ENCODE results near the gene ALOX12B. TPM values are rescaled to one million over a fixed set of nuclear protein-coding genes. Genes with fewer than 3 reads are reported as not detected.

Gene ALOX12B
- total RNA-seq, 4 donors from 2014 or later, result 91.4 to 150 (median 119) TPM

DNA sequence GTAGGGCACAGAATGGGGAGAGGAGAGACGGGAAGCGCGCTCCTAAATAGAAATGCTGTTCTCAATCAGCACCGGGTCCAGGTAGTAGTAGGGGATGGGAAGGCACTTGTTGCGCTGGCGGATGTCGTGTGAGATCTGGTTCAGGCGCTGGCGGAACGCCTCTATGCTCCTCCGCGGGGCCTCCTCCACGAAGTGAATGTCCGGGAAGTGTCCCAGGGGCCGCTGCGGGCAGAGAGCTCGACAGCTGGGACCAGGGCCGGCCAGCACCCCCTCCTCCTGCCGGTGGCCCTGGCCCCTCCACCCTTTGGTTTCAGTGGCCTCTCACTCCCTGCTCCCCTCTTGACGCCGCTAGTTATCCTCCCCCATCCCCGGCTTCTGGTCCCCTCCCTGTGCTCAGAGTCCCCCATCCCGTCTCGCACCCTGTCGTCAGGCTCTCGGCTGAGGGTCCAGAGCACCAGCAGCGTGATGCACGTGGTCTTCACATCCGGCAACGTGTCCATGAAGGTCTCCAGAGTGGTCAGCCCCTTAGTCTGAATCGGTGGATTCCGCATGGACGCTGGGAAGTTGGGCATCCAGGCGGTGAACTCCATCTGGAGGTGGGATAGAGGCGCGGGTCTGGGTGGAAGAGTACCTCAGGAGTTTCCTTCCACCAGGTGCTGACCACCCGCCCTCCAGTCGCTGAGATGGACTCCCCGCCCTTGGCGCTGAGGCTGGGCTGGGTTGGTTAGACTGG, 14.6 kb downstream of the ALOX12B start:
- peak overlapping the region; percentile 6 for H3K4me3 ChIP-seq
- no peak overlapping the region for H3K27ac ChIP-seq
- TF ChIP-seq POLR2AphosphoS5 (IDR thresholded peaks at IDR 0.05) (no peak), POLR2A (IDR thresholded peaks at IDR 0.05) (no peak), EP300 (IDR thresholded peaks at IDR 0.05) (no peak)
- TF ChIP-seq, protein P1, sequence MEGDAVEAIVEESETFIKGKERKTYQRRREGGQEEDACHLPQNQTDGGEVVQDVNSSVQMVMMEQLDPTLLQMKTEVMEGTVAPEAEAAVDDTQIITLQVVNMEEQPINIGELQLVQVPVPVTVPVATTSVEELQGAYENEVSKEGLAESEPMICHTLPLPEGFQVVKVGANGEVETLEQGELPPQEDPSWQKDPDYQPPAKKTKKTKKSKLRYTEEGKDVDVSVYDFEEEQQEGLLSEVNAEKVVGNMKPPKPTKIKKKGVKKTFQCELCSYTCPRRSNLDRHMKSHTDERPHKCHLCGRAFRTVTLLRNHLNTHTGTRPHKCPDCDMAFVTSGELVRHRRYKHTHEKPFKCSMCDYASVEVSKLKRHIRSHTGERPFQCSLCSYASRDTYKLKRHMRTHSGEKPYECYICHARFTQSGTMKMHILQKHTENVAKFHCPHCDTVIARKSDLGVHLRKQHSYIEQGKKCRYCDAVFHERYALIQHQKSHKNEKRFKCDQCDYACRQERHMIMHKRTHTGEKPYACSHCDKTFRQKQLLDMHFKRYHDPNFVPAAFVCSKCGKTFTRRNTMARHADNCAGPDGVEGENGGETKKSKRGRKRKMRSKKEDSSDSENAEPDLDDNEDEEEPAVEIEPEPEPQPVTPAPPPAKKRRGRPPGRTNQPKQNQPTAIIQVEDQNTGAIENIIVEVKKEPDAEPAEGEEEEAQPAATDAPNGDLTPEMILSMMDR (IDR thresholded peaks at IDR 0.05), result no peak
- DNase-seq (ENCODE audit: low spot score in 2 of 2), result no peak
- H3K4me1 ChIP-seq, result peaks cover 21% of the 10 kb centered on the region
- WGBS, result 2% methylated on average over 37 of the region's 40 CpGs
- peaks cover 69% of the 10 kb centered on the region for H3K27me3 ChIP-seq
- H3K36me3 ChIP-seq, result no peaks in the 10 kb centered on the region
- no peaks in the 10 kb centered on the region for H3K9me3 ChIP-seq

DNA sequence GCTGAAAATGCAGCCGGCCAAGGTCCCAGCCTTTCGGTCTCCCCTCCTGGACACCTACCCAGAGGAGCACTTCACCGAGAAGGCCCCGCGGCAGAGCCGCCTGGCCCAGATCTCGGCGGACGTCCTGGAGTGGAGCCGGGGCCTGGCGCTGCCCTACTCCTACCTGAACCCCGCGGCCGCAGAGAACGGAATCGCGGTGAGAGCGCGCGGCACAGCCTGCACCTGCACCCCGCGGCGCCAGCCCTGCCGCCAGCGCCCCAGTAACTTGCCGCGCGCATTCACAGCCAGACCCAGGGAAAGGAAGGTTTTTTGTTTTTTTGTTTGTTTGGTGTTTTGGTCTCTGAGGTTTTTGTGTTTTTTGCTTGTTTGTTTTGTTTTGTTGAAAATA, 15.2 kb downstream of the ALOX12B start:
- Histone ChIP-seq H3K9me3 (no peaks in the 10 kb centered on the region), H3K4me1 (peaks cover 21% of the 10 kb centered on the region), H3K27ac (no peak overlapping the region), H3K36me3 (no peaks in the 10 kb centered on the region), H3K27me3 (peaks cover 64% of the 10 kb centered on the region), H3K4me3 (no peak overlapping the region)
- no peak for DNase-seq (ENCODE audit: low spot score in 2 of 2)
- WGBS, result 0% methylated on average over 7 of the region's 28 CpGs
- TF ChIP-seq POLR2A (IDR thresholded peaks at IDR 0.05) (no peak), POLR2AphosphoS5 (IDR thresholded peaks at IDR 0.05) (no peak), EP300 (IDR thresholded peaks at IDR 0.05) (no peak)
- TF ChIP-seq, protein P1 (IDR thresholded peaks at IDR 0.05), result no peak

DNA sequence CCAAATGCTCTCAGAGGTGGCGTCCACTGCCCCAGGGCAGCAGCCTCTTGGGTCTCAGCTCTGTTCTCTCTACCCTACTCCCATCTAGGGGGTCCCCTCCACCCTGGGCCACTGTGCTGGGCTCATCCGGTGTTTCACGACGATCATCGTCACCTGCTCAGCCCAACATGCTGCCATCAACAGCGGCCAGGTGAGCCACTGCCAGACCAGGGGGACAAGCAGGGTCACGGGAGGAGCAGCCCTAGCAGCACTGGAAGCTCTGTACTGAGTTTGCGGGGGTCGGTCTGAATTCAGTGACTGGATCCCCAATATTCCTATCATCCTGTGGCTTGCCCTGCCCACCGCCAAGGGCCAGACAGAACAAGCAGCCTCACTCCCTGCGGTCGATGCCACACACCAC, 16.0 kb downstream of the ALOX12B start:
- Histone ChIP-seq H3K27ac (no peak overlapping the region), H3K9me3 (no peaks in the 10 kb centered on the region), H3K4me3 (no peak overlapping the region), H3K27me3 (peaks cover 55% of the 10 kb centered on the region), H3K36me3 (no peaks in the 10 kb centered on the region), H3K4me1 (peaks cover 24% of the 10 kb centered on the region)
- no peak for DNase-seq (ENCODE audit: low spot score in 2 of 2)
- WGBS, result 94% methylated on average over 9 of the region's 12 CpGs
- TF ChIP-seq POLR2AphosphoS5 (IDR thresholded peaks at IDR 0.05) (no peak), EP300 (IDR thresholded peaks at IDR 0.05) (no peak), POLR2A (IDR thresholded peaks at IDR 0.05) (no peak)
- TF ChIP-seq, protein P1 (IDR thresholded peaks at IDR 0.05), result no peak

DNA sequence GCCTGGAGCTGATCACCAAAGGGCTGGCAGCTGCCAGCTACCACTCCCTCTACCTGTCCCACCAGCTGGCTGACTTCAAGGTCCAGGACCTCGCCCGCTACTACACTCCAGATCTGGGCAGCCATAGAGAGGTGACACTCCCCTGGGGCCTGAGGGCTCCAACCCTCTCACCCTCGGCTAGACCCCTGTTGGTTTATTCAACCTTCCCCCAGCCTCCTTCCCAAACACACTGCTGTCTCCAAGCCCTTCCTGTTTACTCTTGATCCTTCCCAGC, 18.0 kb downstream of the ALOX12B start:
- Histone ChIP-seq H3K4me1 (peaks cover 24% of the 10 kb centered on the region), H3K36me3 (no peaks in the 10 kb centered on the region), H3K4me3 (no peak overlapping the region), H3K9me3 (no peaks in the 10 kb centered on the region), H3K27ac (no peak overlapping the region), H3K27me3 (peaks cover 41% of the 10 kb centered on the region)
- TF ChIP-seq EP300 (IDR thresholded peaks at IDR 0.05) (no peak), POLR2AphosphoS5 (IDR thresholded peaks at IDR 0.05) (no peak)
- 84% methylated on average over 3 of the region's 3 CpGs for WGBS
- no peak for DNase-seq (ENCODE audit: low spot score in 2 of 2)

DNA sequence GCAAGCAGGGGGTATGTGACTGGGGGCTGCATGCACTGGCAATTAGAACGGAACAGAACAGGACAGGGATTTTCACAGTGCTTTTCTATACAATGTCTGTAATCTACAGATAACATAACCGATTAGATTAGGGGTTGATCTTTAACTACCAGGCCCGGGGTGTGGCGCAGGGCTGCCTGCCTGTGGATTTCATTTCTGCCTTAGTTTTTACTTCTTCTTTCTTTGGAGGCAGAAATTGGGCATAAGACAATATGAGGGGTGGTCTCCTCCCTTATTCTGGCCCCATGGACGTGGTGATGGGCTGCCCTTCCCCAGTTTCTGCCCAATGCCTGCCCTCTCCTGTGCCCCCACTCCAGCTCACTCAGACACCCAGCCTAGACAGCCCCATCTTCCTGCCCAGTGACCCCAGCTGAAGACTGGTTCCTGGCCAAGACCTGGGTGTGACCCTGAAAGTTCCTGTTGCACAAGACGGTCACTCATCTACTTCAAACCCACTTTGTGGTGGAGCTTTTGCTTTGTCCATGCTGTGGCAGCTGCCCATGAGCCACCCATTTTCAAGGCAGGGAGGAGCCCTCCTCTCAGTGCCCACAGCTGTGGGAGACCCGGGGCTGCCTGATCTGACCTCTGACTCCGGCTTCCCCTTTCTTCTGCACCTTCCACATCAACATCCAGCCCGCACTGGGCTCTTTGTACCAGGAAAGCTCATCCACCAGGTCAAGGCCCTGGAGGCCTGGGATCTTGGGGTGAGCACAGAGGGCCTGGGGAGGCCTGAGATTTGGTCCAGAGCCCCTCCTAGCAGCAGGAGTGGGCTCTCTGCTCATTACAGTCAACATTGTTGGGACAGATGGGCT, 18.6 kb downstream of the ALOX12B start:
- WGBS, result 82% methylated on average over 9 of the region's 9 CpGs
- Histone ChIP-seq H3K27me3 (peaks cover 41% of the 10 kb centered on the region), H3K9me3 (no peaks in the 10 kb centered on the region), H3K4me3 (no peak overlapping the region), H3K4me1 (peaks cover 22% of the 10 kb centered on the region), H3K36me3 (no peaks in the 10 kb centered on the region), H3K27ac (no peak overlapping the region)
- TF ChIP-seq, protein P1 (IDR thresholded peaks at IDR 0.05), result no peak
- no peak for TF ChIP-seq POLR2AphosphoS5 (IDR thresholded peaks at IDR 0.05)
- no peak for TF ChIP-seq EP300 (IDR thresholded peaks at IDR 0.05)
- TF ChIP-seq POLR2A (IDR thresholded peaks at IDR 0.05), result no peak
- DNase-seq (ENCODE audit: low spot score in 2 of 2), result no peak
